ENCODE measurements around the gene DNHD1.

The DNHD1 gene

GRCh38 chr11:6617315-6617781 lies 120.3 kb downstream of the DNHD1 start:
- H3K27me3 ChIP-seq (ENCODE audit: insufficient read depth, poor library complexity, severe bottlenecking) = no peaks in the 10 kb centered on the region
- TF ChIP-seq GABPA (IDR thresholded peaks at IDR 0.05; ENCODE audit: low read depth) = no peak
- TF ChIP-seq, protein P1, sequence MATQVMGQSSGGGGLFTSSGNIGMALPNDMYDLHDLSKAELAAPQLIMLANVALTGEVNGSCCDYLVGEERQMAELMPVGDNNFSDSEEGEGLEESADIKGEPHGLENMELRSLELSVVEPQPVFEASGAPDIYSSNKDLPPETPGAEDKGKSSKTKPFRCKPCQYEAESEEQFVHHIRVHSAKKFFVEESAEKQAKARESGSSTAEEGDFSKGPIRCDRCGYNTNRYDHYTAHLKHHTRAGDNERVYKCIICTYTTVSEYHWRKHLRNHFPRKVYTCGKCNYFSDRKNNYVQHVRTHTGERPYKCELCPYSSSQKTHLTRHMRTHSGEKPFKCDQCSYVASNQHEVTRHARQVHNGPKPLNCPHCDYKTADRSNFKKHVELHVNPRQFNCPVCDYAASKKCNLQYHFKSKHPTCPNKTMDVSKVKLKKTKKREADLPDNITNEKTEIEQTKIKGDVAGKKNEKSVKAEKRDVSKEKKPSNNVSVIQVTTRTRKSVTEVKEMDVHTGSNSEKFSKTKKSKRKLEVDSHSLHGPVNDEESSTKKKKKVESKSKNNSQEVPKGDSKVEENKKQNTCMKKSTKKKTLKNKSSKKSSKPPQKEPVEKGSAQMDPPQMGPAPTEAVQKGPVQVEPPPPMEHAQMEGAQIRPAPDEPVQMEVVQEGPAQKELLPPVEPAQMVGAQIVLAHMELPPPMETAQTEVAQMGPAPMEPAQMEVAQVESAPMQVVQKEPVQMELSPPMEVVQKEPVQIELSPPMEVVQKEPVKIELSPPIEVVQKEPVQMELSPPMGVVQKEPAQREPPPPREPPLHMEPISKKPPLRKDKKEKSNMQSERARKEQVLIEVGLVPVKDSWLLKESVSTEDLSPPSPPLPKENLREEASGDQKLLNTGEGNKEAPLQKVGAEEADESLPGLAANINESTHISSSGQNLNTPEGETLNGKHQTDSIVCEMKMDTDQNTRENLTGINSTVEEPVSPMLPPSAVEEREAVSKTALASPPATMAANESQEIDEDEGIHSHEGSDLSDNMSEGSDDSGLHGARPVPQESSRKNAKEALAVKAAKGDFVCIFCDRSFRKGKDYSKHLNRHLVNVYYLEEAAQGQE (IDR thresholded peaks at IDR 0.05; ENCODE audit: insufficient replicate concordance, low read depth) = peak; percentile 10
- DNase-seq (ENCODE audit: low read depth in 1 of 2, low spot score in 1 of 2) = peak; percentile 69 to 93
- peak overlapping the region; percentile 78 for H3K27ac ChIP-seq (replicated peaks)
- peak overlapping the region; percentile 83 for H3K4me3 ChIP-seq (replicated peaks; ENCODE audit: insufficient read depth, low read length)

GRCh38 chr11:6618117-6619003 lies 121.3 kb downstream of the DNHD1 start:
- Histone ChIP-seq H3K27me3 (ENCODE audit: insufficient read depth, poor library complexity, severe bottlenecking) (no peaks in the 10 kb centered on the region), H3K4me3 (replicated peaks; ENCODE audit: insufficient read depth, low read length) (peak overlapping the region; percentile 83), H3K27ac (replicated peaks) (peak overlapping the region; percentile 78)
- DNase-seq (ENCODE audit: low read depth in 1 of 2, low spot score in 1 of 2) = peak; percentile 76 to 95
- TF ChIP-seq GABPA (IDR thresholded peaks at IDR 0.05; ENCODE audit: low read depth) (no peak), POLR2AphosphoS5 (IDR thresholded peaks at IDR 0.05; ENCODE audit: low read depth) (0 out of 2 replicates have a peak, but pooled peaks have one; percentile 56), SPI1 (IDR thresholded peaks at IDR 0.05; ENCODE audit: borderline replicate concordance, low read depth) (peak; percentile 60; the same call in 1 of the 2 replicates), CTCF (IDR thresholded peaks at IDR 0.05; ENCODE audit: insufficient read depth, low read length) (no peak)
- TF ChIP-seq, protein P1 (IDR thresholded peaks at IDR 0.05; ENCODE audit: insufficient replicate concordance, low read depth) = no peak

DNA sequence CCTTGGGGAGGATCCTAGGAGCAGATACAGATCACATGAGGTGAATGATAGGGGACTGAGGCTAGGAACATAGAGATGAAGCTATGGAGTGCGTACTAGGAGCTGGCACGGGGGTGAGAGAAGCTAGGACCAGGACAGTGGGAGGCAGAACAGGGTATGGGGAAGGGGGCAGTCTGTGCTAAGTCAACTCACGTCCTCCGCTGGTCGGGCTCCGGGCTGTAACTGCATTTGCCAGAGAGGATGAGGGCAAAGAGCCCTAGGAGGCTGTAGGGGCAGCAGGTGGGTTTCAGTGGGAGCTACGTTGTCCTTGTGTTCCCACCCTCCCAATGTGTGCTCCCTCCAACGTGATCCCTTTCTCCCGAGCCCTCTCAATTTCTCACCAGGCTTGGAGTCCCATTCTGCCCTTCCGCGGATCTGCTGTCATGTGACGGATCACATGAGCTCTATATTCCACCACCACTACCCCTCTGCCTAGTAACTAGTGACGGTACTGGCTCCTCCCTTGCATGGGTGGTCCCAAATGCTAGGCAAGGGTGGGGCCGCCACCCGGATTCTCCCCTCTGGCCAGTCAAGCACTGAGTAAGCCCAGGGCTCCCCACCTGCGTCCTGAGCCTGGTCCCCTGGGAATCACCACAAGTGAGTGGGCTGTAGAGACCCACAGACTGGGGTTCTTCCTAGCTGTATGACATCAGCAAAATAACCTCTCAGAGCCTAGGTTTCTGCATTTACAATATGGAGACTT lies 122.1 kb downstream of the DNHD1 start, which contains the start of gene TPP1:
Gene TPP1 (minus strand): TSS at position 419 of the 742 bp plus-strand sequence. CDS start 22 bp downstream, at position 397.
- H3K27me3 ChIP-seq (ENCODE audit: insufficient read depth, poor library complexity, severe bottlenecking) = no peaks in the 10 kb centered on the region
- H3K27ac ChIP-seq (replicated peaks) = peak within 1 kb of the TSS; percentile 78
- H3K4me3 ChIP-seq (replicated peaks; ENCODE audit: insufficient read depth, low read length) = peak within 1 kb of the TSS; percentile 83
- no peak for TF ChIP-seq GABPA (IDR thresholded peaks at IDR 0.05; ENCODE audit: low read depth)
- TF ChIP-seq CTCF (IDR thresholded peaks at IDR 0.05; ENCODE audit: insufficient read depth, low read length) = no peak
- TF ChIP-seq POLR2AphosphoS5 (IDR thresholded peaks at IDR 0.05; ENCODE audit: low read depth) = peak; percentile 42; the same call in 1 of the 2 replicates
- TF ChIP-seq, protein P1 (IDR thresholded peaks at IDR 0.05; ENCODE audit: insufficient replicate concordance, low read depth) = no peak
- TF ChIP-seq SPI1 (IDR thresholded peaks at IDR 0.05; ENCODE audit: borderline replicate concordance, low read depth) = no peak
- peak; percentile 84 to 93 for DNase-seq (ENCODE audit: low read depth in 1 of 2, low spot score in 1 of 2)
